Keratinocyte (primary cell): ENCODE measurements around the gene CLDND1. TPM values are rescaled to one million over a fixed set of nuclear protein-coding genes. Genes with fewer than 3 reads are reported as not detected.
"Not testable (repeated sequence)": the region's sequence is repeated elsewhere in the genome, so short reads cannot be mapped to it uniquely, and the experiment has no call there.

Experiments used
- DNase-seq: peaks from one replicate; pipeline ENCODE4 v3.0.0-alpha.2; 2011; ENCODE audit warnings: low read depth, missing footprints, low spot score
- FAIRE-seq: peaks from 2 replicates; lab custom pipeline; 2011; peaks lifted over from hg19 to GRCh38; lab: Jason Lieb, UNC
- H2AFZ ChIP-seq: 2 replicates; pipeline ENCODE4 v1.6.0; 2012; ENCODE audit warnings: low read length, control low read depth, inconsistent platforms; ENCODE audit not compliant: control insufficient read depth
- H3K27ac ChIP-seq: 2 replicates; pipeline ENCODE4 v1.5.1; 2011; ENCODE audit warnings: low read length; ENCODE audit not compliant: control insufficient read depth, insufficient read depth
- H3K27me3 ChIP-seq: 3 replicates; pipeline ENCODE4 v1.6.0; 2011; ENCODE audit warnings: low read length; ENCODE audit not compliant: control insufficient read depth, insufficient read depth; ENCODE audit errors: extremely low read depth
- H3K36me3 ChIP-seq, 2 experiments: 2 replicates in 1 of 2; 3 replicates in 1 of 2; pipeline ENCODE4 v1.5.1; 2011; ENCODE audit warnings: low read length in 2 of 2, mild to moderate bottlenecking in 1 of 2; ENCODE audit not compliant: control insufficient read depth in 2 of 2, insufficient read depth in 2 of 2; ENCODE audit errors: extremely low read depth in 1 of 2
- H3K4me1 ChIP-seq: 3 replicates; pipeline ENCODE4 v1.5.1; 2011; ENCODE audit warnings: low read length; ENCODE audit not compliant: control insufficient read depth, insufficient read depth; ENCODE audit errors: extremely low read depth
- H3K4me2 ChIP-seq: 3 replicates; pipeline ENCODE4 v1.6.0; 2011; ENCODE audit warnings: low read depth, low read length; ENCODE audit not compliant: control insufficient read depth, insufficient read depth; ENCODE audit errors: extremely low read depth
- H3K4me3 ChIP-seq, 3 experiments: fragments of 200-600 bp in 1 of 3; sonication (generic) in 1 of 3; 2 replicates in 2 of 3; 3 replicates in 1 of 3; pipeline ENCODE4 v1.5.1; 2011 to 2016; ENCODE audit warnings: low read length in 3 of 3, mild to moderate bottlenecking in 3 of 3, control low read depth in 2 of 3, inconsistent platforms in 1 of 3, low read depth in 1 of 3, mixed read lengths in 1 of 3, mixed run types in 1 of 3, moderate library complexity in 1 of 3; ENCODE audit not compliant: control insufficient read depth in 2 of 3, insufficient read depth in 2 of 3; ENCODE audit errors: extremely low read depth in 1 of 3
- H3K79me2 ChIP-seq: 2 replicates; pipeline ENCODE4 v1.6.0; 2012; ENCODE audit warnings: low read length; ENCODE audit not compliant: control insufficient read depth, insufficient read depth
- H3K9ac ChIP-seq: 3 replicates; pipeline ENCODE4 v1.6.0; 2011; ENCODE audit warnings: low read length; ENCODE audit not compliant: control insufficient read depth, insufficient read depth; ENCODE audit errors: extremely low read depth
- H3K9me1 ChIP-seq: 3 replicates; pipeline ENCODE4 v1.6.0; 2011; ENCODE audit warnings: low read length; ENCODE audit not compliant: control insufficient read depth, insufficient read depth; ENCODE audit errors: extremely low read depth
- H3K9me3 ChIP-seq: 2 replicates; pipeline ENCODE4 v1.5.1; 2012; ENCODE audit warnings: low read depth, low read length; ENCODE audit not compliant: control insufficient read depth
- H4K20me1 ChIP-seq: 3 replicates; pipeline ENCODE4 v1.6.0; 2011; ENCODE audit warnings: low read length; ENCODE audit not compliant: control insufficient read depth, insufficient read depth; ENCODE audit errors: extremely low read depth
- CTCF ChIP-seq, 3 experiments: IDR thresholded peaks in 1 of 3; conservative IDR thresholded peaks in 1 of 3; optimal IDR thresholded peaks in 1 of 3; 2 replicates in 2 of 3; 3 replicates in 1 of 3; pipeline versions ENCODE3 to v1.5.1; 2011; ENCODE audit warnings: low read length in 3 of 3, mild to moderate bottlenecking in 3 of 3, moderate library complexity in 2 of 3, control low read depth in 1 of 3, inconsistent platforms in 1 of 3; ENCODE audit not compliant: insufficient read depth in 2 of 3; ENCODE audit errors: extremely low read depth in 1 of 3
- EZH2 ChIP-seq: IDR thresholded peaks from one replicate; pipeline ENCODE4 v1.6.1; 2012; ENCODE audit warnings: inconsistent platforms, mild to moderate bottlenecking, low read length, moderate library complexity
- dilution Hi-C: fragments of 300-500 bp; cut with MboI; formaldehyde crosslinking; loops from one replicate; pipeline ENCODE4 v1.7.0; 2020; ENCODE audit warnings: low sequenced_read_pairs; ENCODE audit not compliant: extremely low pct_ligation_motif_present
- polyA plus RNA-seq, 5 experiments: library from polyadenylated mRNA; depleted of rRNA in 3 of 5; stranded (reverse) in 3 of 5; stranded (forward) in 1 of 5; unstranded in 1 of 5; fragments of >200 nt; gene quantifications; 1 replicate in 1 of 5; 2 replicates in 3 of 5; 3 replicates in 1 of 5; pipeline versions ENCODE4 v1.2.1 to v1.2.3, GENCODE V29; 2011 to 2012; ENCODE audit warnings: missing spikeins in 2 of 5, low read depth in 1 of 5, low replicate concordance in 1 of 5

CLDND1 gene
- polyA plus RNA-seq, 1 donor (not counting 4 experiments of a cell fraction or from before 2014, with no cell fraction given) = 137 TPM

GRCh38 chr3:98560911-98561310 lies 38.2 kb upstream of the CLDND1 start:
- Histone ChIP-seq H3K9ac (no peak overlapping the region), H3K9me3 (no peaks in the 10 kb centered on the region), H3K79me2 (no peaks in the 10 kb centered on the region), H3K4me2 (no peak overlapping the region), H3K4me1 (peaks cover 21% of the 10 kb centered on the region), H4K20me1 (no peaks in the 10 kb centered on the region), H2AFZ (no peak overlapping the region), H3K4me3 (no peak overlapping the region), H3K9me1 (no peaks in the 10 kb centered on the region), H3K27ac (no peak overlapping the region), H3K27me3 (no peaks in the 10 kb centered on the region), H3K36me3 (no peaks in the 10 kb centered on the region)
- no peak for DNase-seq
- dilution Hi-C loops = no loop called here
- TF ChIP-seq CTCF (optimal IDR thresholded peaks at IDR 0.05 in 1 of 3, IDR thresholded peaks at IDR 0.05 in 1 of 3, conservative IDR thresholded peaks at IDR 0.05 in 1 of 3; ENCODE audit: extremely low read depth in 1 of 3, insufficient read depth in 2 of 3, low read length in 3 of 3) (no peak), EZH2 (no peak)
- no peak for FAIRE-seq

GRCh38 chr3:98559769-98560168 lies 37.1 kb upstream of the CLDND1 start:
- not testable (repeated sequence) for FAIRE-seq, H3K79me2 ChIP-seq

GRCh38 chr3:98558100-98558827 lies 35.6 kb upstream of the CLDND1 start:
- H4K20me1 ChIP-seq = no peaks in the 10 kb centered on the region
- dilution Hi-C loops = no loop called here
- DNase-seq (no peak), FAIRE-seq (no peak)
- peaks cover 11% of the 10 kb centered on the region for H3K4me1 ChIP-seq
- H3K27me3 ChIP-seq = no peaks in the 10 kb centered on the region
- no peaks in the 10 kb centered on the region for H3K9me3 ChIP-seq
- H3K79me2 ChIP-seq = no peaks in the 10 kb centered on the region
- H3K36me3 ChIP-seq = no peaks in the 10 kb centered on the region
- no peaks in the 10 kb centered on the region for H3K9me1 ChIP-seq
- H2AFZ ChIP-seq = no peak overlapping the region
- no peak overlapping the region for H3K4me3 ChIP-seq
- no peak overlapping the region for H3K9ac ChIP-seq
- TF ChIP-seq CTCF (optimal IDR thresholded peaks at IDR 0.05 in 1 of 3, IDR thresholded peaks at IDR 0.05 in 1 of 3, conservative IDR thresholded peaks at IDR 0.05 in 1 of 3; ENCODE audit: extremely low read depth in 1 of 3, insufficient read depth in 2 of 3, low read length in 3 of 3) = no peak
- no peak for TF ChIP-seq EZH2
- no peak overlapping the region for H3K27ac ChIP-seq
- no peak overlapping the region for H3K4me2 ChIP-seq

More at GRCh38 chr3:98559769-98560168, 37.1 kb upstream of the CLDND1 start:
- H3K36me3 ChIP-seq, H4K20me1 ChIP-seq, H3K9me3 ChIP-seq, H3K27me3 ChIP-seq, DNase-seq, H3K9me1 ChIP-seq, H3K9ac ChIP-seq, H3K27ac ChIP-seq, H3K4me2 ChIP-seq, dilution Hi-C loops, H3K4me3 ChIP-seq, H2AFZ ChIP-seq: not testable (repeated sequence)
- peaks cover 21% of the 10 kb centered on the region for H3K4me1 ChIP-seq
